ENCODE measurements around the gene CCDC182. TPM values are rescaled to one million over a fixed set of nuclear protein-coding genes. Genes with fewer than 3 reads are reported as not detected.

CCDC182 gene
- total and polyA plus RNA-seq, 2 experiments from 2014 or later, result not detected

DNA sequence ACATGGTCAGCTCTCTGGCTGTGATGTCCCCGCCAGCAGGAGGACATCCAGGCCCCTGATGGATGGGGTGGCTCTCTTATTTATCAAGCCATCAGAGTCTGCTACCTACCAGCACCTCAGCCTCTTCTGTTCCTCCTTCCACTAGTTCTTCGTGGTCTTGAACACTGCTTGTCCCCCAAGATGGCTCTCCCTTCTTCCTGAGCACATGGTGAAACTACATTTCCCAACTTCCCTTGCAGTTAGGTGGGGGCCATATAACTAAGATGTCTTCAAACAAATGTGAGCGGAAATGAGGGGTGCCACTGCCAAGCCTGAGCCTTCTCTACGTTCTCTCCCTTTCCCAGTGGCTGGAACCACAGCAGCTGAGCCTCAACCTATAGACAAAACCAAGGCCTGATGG, 29.8 kb upstream of the CCDC182 start:
- Mint-ChIP-seq H3K27me3 (ENCODE audit: insufficient read depth, low read depth, poor library complexity) (peaks cover 2% of the 10 kb centered on the region), H3K36me3 (ENCODE audit: low read depth) (no peaks in the 10 kb centered on the region), H3K4me1 (no peaks in the 10 kb centered on the region), H3K27ac (no peak overlapping the region), H3K4me3 (no peak overlapping the region), H3K9me3 (no peaks in the 10 kb centered on the region)
- ATAC-seq (no peak), DNase-seq (ENCODE audit: low spot score) (no peak)
- Histone ChIP-seq H3K27me3 (ENCODE audit: insufficient read depth) (no peaks in the 10 kb centered on the region), H3K4me2 (no peak overlapping the region), H3K79me2 (replicated peaks; ENCODE audit: insufficient read depth) (no peaks in the 10 kb centered on the region), H3K4me3 (no peak overlapping the region), H3K27ac (ENCODE audit: low read depth) (no peak overlapping the region), H3K36me3 (ENCODE audit: insufficient read depth) (no peaks in the 10 kb centered on the region), H3K9me2 (ENCODE audit: insufficient read depth) (no peaks in the 10 kb centered on the region), H4K20me1 (replicated peaks; ENCODE audit: insufficient read depth) (no peaks in the 10 kb centered on the region), H3K4me1 (ENCODE audit: insufficient read depth) (no peaks in the 10 kb centered on the region), H2AFZ (no peak overlapping the region), H3F3A (replicated peaks; ENCODE audit: low read depth) (no peaks in the 10 kb centered on the region)
- no peak for TF ChIP-seq STAT1 (IDR thresholded peaks at IDR 0.05; ENCODE audit: unreplicated experiment)

DNA sequence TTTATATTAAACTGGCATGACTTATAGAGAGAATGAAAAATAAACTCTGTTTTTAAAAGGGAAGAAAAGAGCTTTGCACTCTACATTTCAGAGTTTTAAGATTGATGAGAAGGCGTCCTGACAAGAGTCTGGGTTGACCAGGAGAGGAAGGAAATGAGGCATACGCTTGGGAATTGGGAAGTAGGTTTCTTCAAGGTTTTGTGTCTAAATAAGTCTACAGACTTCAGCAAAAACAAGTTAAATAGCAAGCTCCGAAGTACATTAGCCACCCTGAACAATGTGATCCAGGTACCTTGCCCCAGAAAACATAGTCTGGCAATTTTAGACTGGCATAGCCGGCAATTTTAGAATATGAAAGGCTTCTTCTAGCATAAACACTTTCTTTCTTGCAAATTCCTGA, 28.5 kb upstream of the CCDC182 start:
- no peak for DNase-seq (ENCODE audit: low spot score)
- Mint-ChIP-seq H3K9me3 (no peaks in the 10 kb centered on the region), H3K27me3 (ENCODE audit: insufficient read depth, low read depth, poor library complexity) (no peaks in the 10 kb centered on the region), H3K27ac (no peak overlapping the region), H3K36me3 (ENCODE audit: low read depth) (no peaks in the 10 kb centered on the region), H3K4me1 (no peaks in the 10 kb centered on the region), H3K4me3 (no peak overlapping the region)
- Histone ChIP-seq H3K27ac (ENCODE audit: low read depth) (no peak overlapping the region), H3K4me2 (no peak overlapping the region), H3K27me3 (ENCODE audit: insufficient read depth) (no peaks in the 10 kb centered on the region), H3K4me3 (no peak overlapping the region), H3K79me2 (replicated peaks; ENCODE audit: insufficient read depth) (no peaks in the 10 kb centered on the region), H4K20me1 (replicated peaks; ENCODE audit: insufficient read depth) (no peaks in the 10 kb centered on the region), H3K9me2 (ENCODE audit: insufficient read depth) (no peaks in the 10 kb centered on the region), H3K4me1 (ENCODE audit: insufficient read depth) (peaks cover 6% of the 10 kb centered on the region), H3K36me3 (ENCODE audit: insufficient read depth) (no peaks in the 10 kb centered on the region), H3F3A (replicated peaks; ENCODE audit: low read depth) (no peaks in the 10 kb centered on the region), H2AFZ (no peak overlapping the region)
- ATAC-seq, result no peak
- TF ChIP-seq JUNB (IDR thresholded peaks at IDR 0.05; ENCODE audit: unreplicated experiment), result no peak
- TF ChIP-seq EZH2phosphoT487 (IDR thresholded peaks at IDR 0.05; ENCODE audit: unreplicated experiment), result no peak
- TF ChIP-seq NANOG (IDR thresholded peaks at IDR 0.05; ENCODE audit: borderline replicate concordance), result no peak
- no peak for TF ChIP-seq STAT1 (IDR thresholded peaks at IDR 0.05; ENCODE audit: unreplicated experiment)
- TF ChIP-seq EZH2 (IDR thresholded peaks at IDR 0.05; ENCODE audit: low read depth, unreplicated experiment), result no peak
- no peak for TF ChIP-seq ZNF331 (CRISPR knock-in tag; IDR thresholded peaks at IDR 0.05; ENCODE audit: low read depth)
- TF ChIP-seq, protein P1, sequence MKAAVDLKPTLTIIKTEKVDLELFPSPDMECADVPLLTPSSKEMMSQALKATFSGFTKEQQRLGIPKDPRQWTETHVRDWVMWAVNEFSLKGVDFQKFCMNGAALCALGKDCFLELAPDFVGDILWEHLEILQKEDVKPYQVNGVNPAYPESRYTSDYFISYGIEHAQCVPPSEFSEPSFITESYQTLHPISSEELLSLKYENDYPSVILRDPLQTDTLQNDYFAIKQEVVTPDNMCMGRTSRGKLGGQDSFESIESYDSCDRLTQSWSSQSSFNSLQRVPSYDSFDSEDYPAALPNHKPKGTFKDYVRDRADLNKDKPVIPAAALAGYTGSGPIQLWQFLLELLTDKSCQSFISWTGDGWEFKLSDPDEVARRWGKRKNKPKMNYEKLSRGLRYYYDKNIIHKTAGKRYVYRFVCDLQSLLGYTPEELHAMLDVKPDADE (IDR thresholded peaks at IDR 0.05), result no peak
- no peak for TF ChIP-seq ZNF114 (CRISPR knock-in tag; IDR thresholded peaks at IDR 0.05)
- TF ChIP-seq, protein P2, sequence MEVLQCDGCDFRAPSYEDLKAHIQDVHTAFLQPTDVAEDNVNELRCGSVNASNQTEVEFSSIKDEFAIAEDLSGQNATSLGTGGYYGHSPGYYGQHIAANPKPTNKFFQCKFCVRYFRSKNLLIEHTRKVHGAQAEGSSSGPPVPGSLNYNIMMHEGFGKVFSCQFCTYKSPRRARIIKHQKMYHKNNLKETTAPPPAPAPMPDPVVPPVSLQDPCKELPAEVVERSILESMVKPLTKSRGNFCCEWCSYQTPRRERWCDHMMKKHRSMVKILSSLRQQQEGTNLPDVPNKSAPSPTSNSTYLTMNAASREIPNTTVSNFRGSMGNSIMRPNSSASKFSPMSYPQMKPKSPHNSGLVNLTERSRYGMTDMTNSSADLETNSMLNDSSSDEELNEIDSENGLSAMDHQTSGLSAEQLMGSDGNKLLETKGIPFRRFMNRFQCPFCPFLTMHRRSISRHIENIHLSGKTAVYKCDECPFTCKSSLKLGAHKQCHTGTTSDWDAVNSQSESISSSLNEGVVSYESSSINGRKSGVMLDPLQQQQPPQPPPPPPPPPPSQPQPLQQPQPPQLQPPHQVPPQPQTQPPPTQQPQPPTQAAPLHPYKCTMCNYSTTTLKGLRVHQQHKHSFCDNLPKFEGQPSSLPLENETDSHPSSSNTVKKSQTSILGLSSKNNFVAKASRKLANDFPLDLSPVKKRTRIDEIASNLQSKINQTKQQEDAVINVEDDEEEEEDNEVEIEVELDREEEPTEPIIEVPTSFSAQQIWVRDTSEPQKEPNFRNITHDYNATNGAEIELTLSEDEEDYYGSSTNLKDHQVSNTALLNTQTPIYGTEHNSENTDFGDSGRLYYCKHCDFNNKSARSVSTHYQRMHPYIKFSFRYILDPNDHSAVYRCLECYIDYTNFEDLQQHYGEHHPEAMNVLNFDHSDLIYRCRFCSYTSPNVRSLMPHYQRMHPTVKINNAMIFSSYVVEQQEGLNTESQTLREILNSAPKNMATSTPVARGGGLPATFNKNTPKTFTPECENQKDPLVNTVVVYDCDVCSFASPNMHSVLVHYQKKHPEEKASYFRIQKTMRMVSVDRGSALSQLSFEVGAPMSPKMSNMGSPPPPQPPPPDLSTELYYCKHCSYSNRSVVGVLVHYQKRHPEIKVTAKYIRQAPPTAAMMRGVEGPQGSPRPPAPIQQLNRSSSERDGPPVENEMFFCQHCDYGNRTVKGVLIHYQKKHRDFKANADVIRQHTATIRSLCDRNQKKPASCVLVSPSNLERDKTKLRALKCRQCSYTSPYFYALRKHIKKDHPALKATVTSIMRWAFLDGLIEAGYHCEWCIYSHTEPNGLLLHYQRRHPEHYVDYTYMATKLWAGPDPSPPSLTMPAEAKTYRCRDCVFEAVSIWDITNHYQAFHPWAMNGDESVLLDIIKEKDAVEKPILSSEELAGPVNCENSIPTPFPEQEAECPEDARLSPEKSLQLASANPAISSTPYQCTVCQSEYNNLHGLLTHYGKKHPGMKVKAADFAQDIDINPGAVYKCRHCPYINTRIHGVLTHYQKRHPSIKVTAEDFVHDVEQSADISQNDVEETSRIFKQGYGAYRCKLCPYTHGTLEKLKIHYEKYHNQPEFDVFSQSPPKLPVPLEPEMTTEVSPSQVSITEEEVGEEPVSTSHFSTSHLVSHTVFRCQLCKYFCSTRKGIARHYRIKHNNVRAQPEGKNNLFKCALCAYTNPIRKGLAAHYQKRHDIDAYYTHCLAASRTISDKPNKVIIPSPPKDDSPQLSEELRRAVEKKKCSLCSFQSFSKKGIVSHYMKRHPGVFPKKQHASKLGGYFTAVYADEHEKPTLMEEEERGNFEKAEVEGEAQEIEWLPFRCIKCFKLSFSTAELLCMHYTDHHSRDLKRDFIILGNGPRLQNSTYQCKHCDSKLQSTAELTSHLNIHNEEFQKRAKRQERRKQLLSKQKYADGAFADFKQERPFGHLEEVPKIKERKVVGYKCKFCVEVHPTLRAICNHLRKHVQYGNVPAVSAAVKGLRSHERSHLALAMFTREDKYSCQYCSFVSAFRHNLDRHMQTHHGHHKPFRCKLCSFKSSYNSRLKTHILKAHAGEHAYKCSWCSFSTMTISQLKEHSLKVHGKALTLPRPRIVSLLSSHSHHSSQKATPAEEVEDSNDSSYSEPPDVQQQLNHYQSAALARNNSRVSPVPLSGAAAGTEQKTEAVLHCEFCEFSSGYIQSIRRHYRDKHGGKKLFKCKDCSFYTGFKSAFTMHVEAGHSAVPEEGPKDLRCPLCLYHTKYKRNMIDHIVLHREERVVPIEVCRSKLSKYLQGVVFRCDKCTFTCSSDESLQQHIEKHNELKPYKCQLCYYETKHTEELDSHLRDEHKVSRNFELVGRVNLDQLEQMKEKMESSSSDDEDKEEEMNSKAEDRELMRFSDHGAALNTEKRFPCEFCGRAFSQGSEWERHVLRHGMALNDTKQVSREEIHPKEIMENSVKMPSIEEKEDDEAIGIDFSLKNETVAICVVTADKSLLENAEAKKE (CRISPR knock-in tag; IDR thresholded peaks at IDR 0.05), result no peak
- TF ChIP-seq, protein P3, sequence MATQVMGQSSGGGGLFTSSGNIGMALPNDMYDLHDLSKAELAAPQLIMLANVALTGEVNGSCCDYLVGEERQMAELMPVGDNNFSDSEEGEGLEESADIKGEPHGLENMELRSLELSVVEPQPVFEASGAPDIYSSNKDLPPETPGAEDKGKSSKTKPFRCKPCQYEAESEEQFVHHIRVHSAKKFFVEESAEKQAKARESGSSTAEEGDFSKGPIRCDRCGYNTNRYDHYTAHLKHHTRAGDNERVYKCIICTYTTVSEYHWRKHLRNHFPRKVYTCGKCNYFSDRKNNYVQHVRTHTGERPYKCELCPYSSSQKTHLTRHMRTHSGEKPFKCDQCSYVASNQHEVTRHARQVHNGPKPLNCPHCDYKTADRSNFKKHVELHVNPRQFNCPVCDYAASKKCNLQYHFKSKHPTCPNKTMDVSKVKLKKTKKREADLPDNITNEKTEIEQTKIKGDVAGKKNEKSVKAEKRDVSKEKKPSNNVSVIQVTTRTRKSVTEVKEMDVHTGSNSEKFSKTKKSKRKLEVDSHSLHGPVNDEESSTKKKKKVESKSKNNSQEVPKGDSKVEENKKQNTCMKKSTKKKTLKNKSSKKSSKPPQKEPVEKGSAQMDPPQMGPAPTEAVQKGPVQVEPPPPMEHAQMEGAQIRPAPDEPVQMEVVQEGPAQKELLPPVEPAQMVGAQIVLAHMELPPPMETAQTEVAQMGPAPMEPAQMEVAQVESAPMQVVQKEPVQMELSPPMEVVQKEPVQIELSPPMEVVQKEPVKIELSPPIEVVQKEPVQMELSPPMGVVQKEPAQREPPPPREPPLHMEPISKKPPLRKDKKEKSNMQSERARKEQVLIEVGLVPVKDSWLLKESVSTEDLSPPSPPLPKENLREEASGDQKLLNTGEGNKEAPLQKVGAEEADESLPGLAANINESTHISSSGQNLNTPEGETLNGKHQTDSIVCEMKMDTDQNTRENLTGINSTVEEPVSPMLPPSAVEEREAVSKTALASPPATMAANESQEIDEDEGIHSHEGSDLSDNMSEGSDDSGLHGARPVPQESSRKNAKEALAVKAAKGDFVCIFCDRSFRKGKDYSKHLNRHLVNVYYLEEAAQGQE (IDR thresholded peaks at IDR 0.05; ENCODE audit: unreplicated experiment), result no peak
- no peak for TF ChIP-seq POLR2AphosphoS5 (IDR thresholded peaks at IDR 0.05; ENCODE audit: low read depth)
- no peak for TF ChIP-seq CREB1 (CRISPR knock-in tag; IDR thresholded peaks at IDR 0.05; ENCODE audit: low read depth)
